A673 (cell line): Measurements from ENCODE around the gene ARHGAP12.

ENCODE experiments used
- CTCF ChIP-seq: fragments of 300-800, 200-600 bp; sonication (generic); conservative IDR thresholded peaks from 2 replicates; pipeline ENCODE4 v1.5.1; 2017; ENCODE audit warnings: low read depth, mild to moderate bottlenecking, antibody characterized with exemption, low read length, moderate library complexity, mixed read lengths
- EZH2 ChIP-seq: fragments of 200-600 bp; sonication (generic); IDR thresholded peaks from 2 replicates; pipeline ENCODE4 v1.6.1; 2017; ENCODE audit warnings: borderline replicate concordance, low read depth, mild to moderate bottlenecking, mixed read lengths, antibody characterized with exemption, low read length; ENCODE audit not compliant: poor library complexity, severe bottlenecking

- no peak for TF ChIP-seq CTCF
- no peak for TF ChIP-seq EZH2
Observed at GRCh38 chr10:31927565-31927883, 1.1 kb downstream of the ARHGAP12 start.
